ENCODE measurements around the gene HMGXB3. TPM values are rescaled to one million over a fixed set of nuclear protein-coding genes. Genes with fewer than 3 reads are reported as not detected.

Gene HMGXB3
- total and polyA plus RNA-seq, 2 of the 13 experiments (the other 11 are each of a cell fraction or from before 2014, with no cell fraction given), result 18.8 to 23.8 TPM

GRCh38 chr5:150078802-150079689 lies 78.5 kb downstream of the HMGXB3 start:
- ATAC-seq (no peak), DNase-seq (ENCODE audit: low spot score) (no peak), FAIRE-seq (no peak)
- 43% methylated on average over 7 of the region's 7 CpGs for WGBS (ENCODE audit: low lambda C conversion rate)
- H3K4me1 ChIP-seq (ENCODE audit: insufficient read depth, low read length), result peaks cover 17% of the 10 kb centered on the region
- no peak overlapping the region for H3K4me2 ChIP-seq (ENCODE audit: low read depth, low read length)
- no peaks in the 10 kb centered on the region for H3K79me2 ChIP-seq (ENCODE audit: insufficient read depth, low read length)
- intact Hi-C loops (cut with micrococcal nuclease; ENCODE audit: unreplicated experiment) (no loop called here), in situ Hi-C loops (cut with HindIII; ENCODE audit: extremely low pct_ligation_motif_present, low pct_unique_long_range_greater_than_20kb) (no loop called here)
- BruUV-seq (replicated peaks), result no TSS peak
- no peaks in the 10 kb centered on the region for H3K36me3 ChIP-seq (replicated peaks in 1 of 2; ENCODE audit: control insufficient read depth in 1 of 2, insufficient read depth in 2 of 2, low read length in 2 of 2)
- H3K9ac ChIP-seq (ENCODE audit: insufficient read depth, low read depth, low read length), result no peak overlapping the region
- H3K9me3 ChIP-seq (ENCODE audit: low read length), result no peaks in the 10 kb centered on the region
- H4K20me1 ChIP-seq (ENCODE audit: insufficient read depth, low read length), result no peaks in the 10 kb centered on the region
- ChIA-PET POLR2A (no interaction called here), CTCF (ENCODE audit: low intra/inter-chr PET ratio, low total read pairs) (no interaction called here)
- no peak overlapping the region for H3K27ac ChIP-seq (ENCODE audit: extremely low read length, insufficient read depth, low read length)
- H2AFZ ChIP-seq (ENCODE audit: low read length), result no peak overlapping the region
- no peak for TF ChIP-seq ZNF3 (CRISPR knock-in tag; IDR thresholded peaks at IDR 0.05)
- no peak for TF ChIP-seq ZNF335 (CRISPR knock-in tag; IDR thresholded peaks at IDR 0.05)
- TF ChIP-seq ZNF646 (CRISPR knock-in tag; IDR thresholded peaks at IDR 0.05), result no peak
- TF ChIP-seq ZNF329 (CRISPR knock-in tag; IDR thresholded peaks at IDR 0.05; ENCODE audit: low read depth), result no peak
- no peak for TF ChIP-seq ZEB1 (IDR thresholded peaks at IDR 0.05; ENCODE audit: insufficient replicate concordance, low read depth)
- TF ChIP-seq ZNF850 (CRISPR knock-in tag; conservative IDR thresholded peaks at IDR 0.05), result no peak
- TF ChIP-seq BCL3 (CRISPR knock-in tag; IDR thresholded peaks at IDR 0.05), result no peak
- no peak for TF ChIP-seq ZNF607 (CRISPR knock-in tag; IDR thresholded peaks at IDR 0.05; ENCODE audit: borderline replicate concordance)
- TF ChIP-seq PHF8 (CRISPR knock-in tag; IDR thresholded peaks at IDR 0.05), result no peak
- no peak for TF ChIP-seq RARG (CRISPR knock-in tag; IDR thresholded peaks at IDR 0.05; ENCODE audit: low read depth)
- no peak for TF ChIP-seq PRDM10 (CRISPR knock-in tag; IDR thresholded peaks at IDR 0.05; ENCODE audit: low read depth)
- TF ChIP-seq ZMAT3 (CRISPR knock-in tag; conservative IDR thresholded peaks at IDR 0.05), result no peak
- peaks cover 3 to 54% of the 10 kb centered on the region in 2 experiments; a peak in 4 of 5 replicates for H3K27me3 ChIP-seq (ENCODE audit: control insufficient read depth in 1 of 2, insufficient read depth in 2 of 2, low read length in 2 of 2)
- H3K4me3 ChIP-seq (replicated peaks in 1 of 3; ENCODE audit: insufficient read depth in 1 of 3, low read depth in 2 of 3, low read length in 3 of 3), result no peak overlapping the region
